H1 (cell line): ENCODE results near the gene RITA1. TPM values are rescaled to one million over a fixed set of nuclear protein-coding genes. Genes with fewer than 3 reads are reported as not detected.

Experiments used
- CTCF ChIA-PET: fragments of 300-600 bp; sonication (Branson Sonifier 250); formaldehyde crosslinking; loops from one replicate; lab custom pipeline; 2021; ENCODE audit not compliant: partially characterized antibody; lab: Charles Lee
- POLR2A ChIA-PET: fragments of 300-600 bp; sonication (Branson Sonifier 250); formaldehyde crosslinking; loops from one replicate; lab custom pipeline; 2021; ENCODE audit warnings: inconsistent platforms; ENCODE audit not compliant: partially characterized antibody; lab: Charles Lee
- DNase-seq, 2 experiments: peaks; one replicate each; pipeline versions ENCODE4 v3.0.0 to v3.0.0-alpha.2; 2010 to 2022; ENCODE audit warnings: low spot score in 2 of 2, low read depth in 1 of 2, mixed read lengths in 1 of 2
- FAIRE-seq: peaks from 2 replicates; lab custom pipeline; 2011; peaks lifted over from hg19 to GRCh38; lab: Jason Lieb, UNC
- H2AFZ ChIP-seq: 2 replicates; pipeline ENCODE4 v1.8.1; 2012; ENCODE audit warnings: low read length, inconsistent platforms
- H2AK5ac ChIP-seq: 2 replicates; pipeline ENCODE4 v1.6.1; 2013; ENCODE audit warnings: low read depth, low read length
- H2BK120ac ChIP-seq: replicated peaks from 2 replicates; pipeline ENCODE3; 2013; ENCODE audit warnings: low read depth, low read length, inconsistent platforms
- H2BK12ac ChIP-seq: 2 replicates; pipeline ENCODE4 v1.6.1; 2013; ENCODE audit warnings: low read depth, low read length
- H2BK15ac ChIP-seq: 2 replicates; pipeline ENCODE4 v1.6.1; 2013; ENCODE audit warnings: low read length
- H2BK20ac ChIP-seq: 2 replicates; pipeline ENCODE4 v1.6.1; 2013; ENCODE audit warnings: low read length
- H2BK5ac ChIP-seq: 2 replicates; pipeline ENCODE4 v1.6.1; 2013; ENCODE audit warnings: low read depth, low read length
- H3K14ac ChIP-seq: 2 replicates; pipeline ENCODE4 v1.6.1; 2013; ENCODE audit warnings: inconsistent platforms; ENCODE audit not compliant: insufficient read length
- H3K18ac ChIP-seq: 2 replicates; pipeline ENCODE4 v1.6.1; 2013; ENCODE audit warnings: low read length; ENCODE audit errors: extremely low read depth
- H3K23ac ChIP-seq: 2 replicates; pipeline ENCODE4 v1.6.1; 2013; ENCODE audit warnings: inconsistent platforms; ENCODE audit not compliant: insufficient read length
- H3K23me2 ChIP-seq: 2 replicates; pipeline ENCODE4 v1.6.1; 2013; ENCODE audit warnings: low read depth, low read length
- H3K27ac ChIP-seq: 2 replicates; pipeline ENCODE4 v1.6.1; 2011; ENCODE audit warnings: low read depth, low read length, inconsistent platforms
- H3K27me3 ChIP-seq, 4 experiments: replicated peaks in 1 of 4; 1 replicate in 1 of 4; 2 replicates in 3 of 4; pipeline versions ENCODE4 v1.6.1 to v1.8.1; 2011 to 2013; ENCODE audit warnings: low read length in 3 of 4, mild to moderate bottlenecking in 3 of 4, inconsistent platforms in 2 of 4, mixed read lengths in 2 of 4, moderate library complexity in 1 of 4; ENCODE audit not compliant: control insufficient read depth in 3 of 4, insufficient read depth in 3 of 4; ENCODE audit errors: extremely low read depth in 1 of 4
- H3K36me3 ChIP-seq, 4 experiments: 2 replicates each; pipeline versions ENCODE4 v1.6.1 to v1.8.1; 2011 to 2013; ENCODE audit warnings: mild to moderate bottlenecking in 4 of 4, low read length in 3 of 4, moderate library complexity in 2 of 4, control low read depth in 1 of 4, inconsistent platforms in 1 of 4; ENCODE audit not compliant: insufficient read depth in 4 of 4, control insufficient read depth in 2 of 4
- H3K4ac ChIP-seq: replicated peaks from 2 replicates; pipeline ENCODE3; 2013; ENCODE audit warnings: low read length, low read depth, mixed read lengths, inconsistent platforms; ENCODE audit not compliant: insufficient read length
- H3K4me1 ChIP-seq, 4 experiments: replicated peaks in 1 of 4; 1 replicate in 1 of 4; 2 replicates in 3 of 4; pipeline versions ENCODE4 v1.6.1 to v1.8.1; 2011 to 2013; ENCODE audit warnings: low read length in 3 of 4, inconsistent platforms in 2 of 4, mixed read lengths in 1 of 4; ENCODE audit not compliant: insufficient read depth in 4 of 4, control insufficient read depth in 3 of 4
- H3K4me2 ChIP-seq, 2 experiments: 2 replicates each; pipeline versions ENCODE4 v1.6.1 to v1.8.1; 2011 to 2013; ENCODE audit warnings: low read depth in 2 of 2, low read length in 2 of 2, control low read depth in 1 of 2, inconsistent platforms in 1 of 2, mild to moderate bottlenecking in 1 of 2; ENCODE audit not compliant: insufficient read depth in 1 of 2
- H3K4me3 ChIP-seq, 4 experiments: fragments of 200-600, 300-600 bp in 1 of 4; sonication (generic), shearing (Covaris generic), sonication (Bioruptor Twin) in 1 of 4; 2 replicates each; pipeline versions ENCODE4 v1.5.1 to v1.8.1; 2011 to 2016; ENCODE audit warnings: low read length in 4 of 4, low read depth in 3 of 4, control low read depth in 2 of 4, inconsistent platforms in 2 of 4, mild to moderate bottlenecking in 2 of 4, mixed read lengths in 1 of 4, moderate library complexity in 1 of 4; ENCODE audit not compliant: insufficient read depth in 2 of 4; ENCODE audit errors: extremely low read depth in 1 of 4
- H3K56ac ChIP-seq: replicated peaks from 2 replicates; pipeline ENCODE3; 2013; ENCODE audit warnings: low read depth, mild to moderate bottlenecking, mixed read lengths, low read length, inconsistent platforms; ENCODE audit not compliant: insufficient read length
- H3K79me1 ChIP-seq: 2 replicates; pipeline ENCODE4 v1.6.1; 2013; ENCODE audit warnings: low read depth, low read length, control low read depth
- H3K79me2 ChIP-seq, 2 experiments: 2 replicates each; pipeline versions ENCODE4 v1.6.1 to v1.8.1; 2012 to 2013; ENCODE audit warnings: low read length in 2 of 2, mild to moderate bottlenecking in 2 of 2, inconsistent platforms in 1 of 2; ENCODE audit not compliant: insufficient read depth in 2 of 2, control insufficient read depth in 1 of 2
- H3K9ac ChIP-seq, 4 experiments: replicated peaks in 1 of 4; 1 replicate in 1 of 4; 2 replicates in 3 of 4; pipeline versions ENCODE4 v1.6.1 to v1.8.1; 2011 to 2013; ENCODE audit warnings: low read depth in 3 of 4, low read length in 3 of 4, control low read depth in 2 of 4, mild to moderate bottlenecking in 2 of 4, moderate library complexity in 2 of 4, inconsistent platforms in 1 of 4; ENCODE audit errors: extremely low read depth in 1 of 4
- H3K9me3 ChIP-seq, 2 experiments: 2 replicates each; pipeline versions ENCODE4 v1.6.1 to v1.8.1; 2012 to 2013; ENCODE audit warnings: mild to moderate bottlenecking in 2 of 2, moderate library complexity in 2 of 2, control low read depth in 1 of 2, inconsistent platforms in 1 of 2, low read depth in 1 of 2, low read length in 1 of 2, mixed read lengths in 1 of 2; ENCODE audit not compliant: insufficient read depth in 2 of 2
- H4K20me1 ChIP-seq, 2 experiments: replicated peaks in 1 of 2; 2 replicates each; pipeline versions ENCODE3 to v1.8.1; 2011 to 2013; ENCODE audit warnings: inconsistent platforms in 2 of 2, low read length in 2 of 2, mild to moderate bottlenecking in 1 of 2; ENCODE audit not compliant: insufficient read depth in 2 of 2, control insufficient read depth in 1 of 2
- H4K5ac ChIP-seq: 2 replicates; pipeline ENCODE4 v1.6.1; 2013; ENCODE audit warnings: low read length, low read depth, mixed read lengths, inconsistent platforms; ENCODE audit not compliant: insufficient read length
- H4K8ac ChIP-seq: 2 replicates; pipeline ENCODE4 v1.8.0; 2013; ENCODE audit warnings: mild to moderate bottlenecking, moderate library complexity, low read length, inconsistent platforms; ENCODE audit not compliant: insufficient read depth; ENCODE audit errors: extremely low read depth
- H4K91ac ChIP-seq: replicated peaks from 2 replicates; pipeline ENCODE3; 2013; ENCODE audit warnings: low read length, mixed read lengths, inconsistent platforms; ENCODE audit not compliant: insufficient read length
- ASH2L ChIP-seq: fragments of 200-600, 300-600 bp; sonication (generic); IDR thresholded peaks from one replicate; pipeline ENCODE4 v1.7.1; 2017; ENCODE audit warnings: low read length
- CHD2 ChIP-seq: IDR thresholded peaks from 2 replicates; pipeline ENCODE4 v1.6.1; 2012; ENCODE audit warnings: low read length, improper control_type of control experiment
- WGBS, 2 experiments: shearing (Covaris generic) in 1 of 2; methylation state at CpG; one replicate each; pipeline versions ENCODE4 v1.1.6 to v1.1.7; 2013 to 2015; ENCODE audit warnings: low lambda C conversion rate in 2 of 2, mixed read lengths in 2 of 2, inconsistent platforms in 1 of 2, low coverage in 1 of 2, missing lambda C conversion rate in 1 of 2; ENCODE audit not compliant: insufficient replicate concordance in 2 of 2, insufficient coverage in 1 of 2, insufficient read length in 1 of 2; ENCODE audit errors: extremely low coverage in 1 of 2, missing lambda C conversion rate in 1 of 2; 5-methylcytosine and 5-hydroxymethylcytosine counted together
- polyA plus RNA-seq, 7 experiments: library from polyadenylated mRNA; depleted of rRNA in 3 of 7; stranded (reverse) in 5 of 7; unstranded in 2 of 7; fragments of >200 nt in 5 of 7; fragments of 200-250 nt in 2 of 7; gene quantifications; 1 replicate in 5 of 7; 2 replicates in 1 of 7; 4 replicates in 1 of 7; pipeline versions ENCODE4 v1.2.1 to v1.2.3, GENCODE V29; 2011 to 2013; ENCODE audit warnings: missing spikeins in 2 of 7, mixed read lengths in 2 of 7
- total RNA-seq: library from RNA; stranded (reverse); fragmentation: NEBNext Ultra II Directional; extraction: Animal tissue kit (Norgen Biotek cat#: 25700); gene quantifications from 2 replicates; pipeline ENCODE4 v1.2.1, GENCODE V29; 2021

Gene RITA1
- total and polyA plus RNA-seq, 2 of the 8 experiments (the other 6 are each of a cell fraction or from before 2014, with no cell fraction given) = 24.1 to 25.8 TPM

DNA sequence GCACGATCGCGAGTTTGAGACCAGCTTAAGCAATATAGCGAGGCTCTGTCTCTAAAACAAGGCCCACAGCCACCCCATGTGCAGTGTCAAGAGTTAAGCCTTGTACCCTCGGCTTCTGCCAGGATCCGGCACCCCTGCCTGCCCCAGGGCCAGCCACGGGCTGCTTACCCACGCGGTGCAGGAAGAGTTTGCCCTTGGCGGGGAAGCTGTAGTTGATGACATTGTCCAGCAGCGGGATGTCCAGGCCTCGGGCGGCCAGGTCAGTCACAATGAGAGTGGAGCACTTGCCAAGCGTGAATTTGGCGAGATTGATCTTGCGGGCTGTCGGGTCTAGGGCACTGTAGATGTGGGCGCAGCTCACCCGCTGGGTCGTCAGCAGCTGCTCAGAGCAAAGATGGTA, 13.3 kb upstream of the RITA1 start:
- Histone ChIP-seq H3K9ac (no peak overlapping the region), H3K4ac (no peak overlapping the region), H2AK5ac (no peak overlapping the region), H2BK20ac (no peak overlapping the region), H2BK5ac (no peak overlapping the region), H3K36me3 (peaks cover 26 to 60% (median 52%) of the 10 kb centered on the region in 4 experiments), H2BK15ac (no peak overlapping the region), H3K9me3 (no peaks in the 10 kb centered on the region), H2BK120ac (no peak overlapping the region), H3K23me2 (no peaks in the 10 kb centered on the region), H3K27ac (no peak overlapping the region), H2BK12ac (no peak overlapping the region), H3K27me3 (no peaks in the 10 kb centered on the region), H3K4me1 (no peaks in the 10 kb centered on the region), H3K4me3 (no peak overlapping the region), H3K56ac (no peak overlapping the region), H3K79me2 (no peaks in the 10 kb centered on the region), H4K91ac (no peak overlapping the region), H4K20me1 (peaks cover 6 to 14% of the 10 kb centered on the region in 2 experiments), H4K8ac (no peak overlapping the region), H4K5ac (no peak overlapping the region), H3K79me1 (no peaks in the 10 kb centered on the region), H3K14ac (no peak overlapping the region), H3K23ac (no peak overlapping the region), H3K18ac (no peak overlapping the region), H2AFZ (no peak overlapping the region), H3K4me2 (no peak overlapping the region)
- no peak for FAIRE-seq
- 93% methylated on average over 20 of the region's 20 CpGs; no CpG with 5 or more reads in 1 of the 2 experiments for WGBS, 2 experiments
- DNase-seq = no peak
- POLR2A ChIA-PET = interaction anchor here (0.5 to 4.7 kb wide), 4 partner anchors 9 to 15 kb away, joined by 3 to 28 read pairs (median 6); partner anchors contain the start of genes DDX54 and RITA1
- TF ChIP-seq CHD2 = no peak
- TF ChIP-seq ASH2L = no peak
- TF ChIP-seq, all 59 proteins: peak for 0
- CTCF ChIA-PET = interaction anchor here (0.7 to 8.8 kb wide), 12 partner anchors 11 to 179 kb away, joined by 3 to 114 read pairs (median 4); partner anchors contain the start of gene RASAL1
